ENCODE measurements around the gene GRIN2A.

Gene GRIN2A

DNA sequence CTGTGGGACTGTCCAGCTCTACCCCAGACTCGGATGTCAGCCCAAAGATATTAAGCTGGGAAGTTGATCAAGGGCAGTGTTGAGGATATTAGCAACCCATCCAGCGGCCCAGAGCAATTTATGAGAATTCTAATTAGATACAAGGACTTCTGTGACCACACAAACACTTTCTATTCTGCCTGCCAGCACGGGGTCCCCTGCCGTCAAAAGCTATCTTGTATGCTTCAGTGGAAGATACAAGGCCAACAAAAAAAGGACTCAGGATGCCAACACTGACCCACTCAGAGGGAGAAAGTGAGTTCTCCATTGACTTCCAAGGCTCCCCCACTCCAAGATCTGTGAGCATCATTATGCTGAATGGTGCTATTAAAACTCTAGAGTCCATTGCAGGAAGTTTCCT, 390.7 kb downstream of the GRIN2A start:
- in situ Hi-C loops (cut with MboI; ENCODE audit: low sequenced_read_pairs) = no loop called here

DNA sequence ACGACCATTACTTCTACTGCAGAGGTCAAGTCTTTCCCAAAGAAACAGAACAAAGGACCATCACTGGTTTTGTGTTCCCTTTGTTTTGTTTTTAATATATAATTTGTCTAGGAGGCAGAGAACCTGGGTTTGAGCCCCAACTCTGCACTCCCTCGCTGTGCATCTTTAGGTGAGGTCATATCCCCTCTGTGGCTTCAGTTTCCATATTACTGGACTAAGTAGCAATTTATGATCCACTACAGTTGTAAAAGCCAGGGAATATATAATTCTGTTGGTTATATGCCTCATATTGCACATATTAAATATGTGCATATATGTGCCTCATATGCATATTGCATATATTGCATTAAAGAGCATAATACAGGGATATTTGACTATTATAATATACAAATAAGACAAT, 392.0 kb downstream of the GRIN2A start:
- in situ Hi-C loops (cut with MboI; ENCODE audit: low sequenced_read_pairs) = no loop called here

DNA sequence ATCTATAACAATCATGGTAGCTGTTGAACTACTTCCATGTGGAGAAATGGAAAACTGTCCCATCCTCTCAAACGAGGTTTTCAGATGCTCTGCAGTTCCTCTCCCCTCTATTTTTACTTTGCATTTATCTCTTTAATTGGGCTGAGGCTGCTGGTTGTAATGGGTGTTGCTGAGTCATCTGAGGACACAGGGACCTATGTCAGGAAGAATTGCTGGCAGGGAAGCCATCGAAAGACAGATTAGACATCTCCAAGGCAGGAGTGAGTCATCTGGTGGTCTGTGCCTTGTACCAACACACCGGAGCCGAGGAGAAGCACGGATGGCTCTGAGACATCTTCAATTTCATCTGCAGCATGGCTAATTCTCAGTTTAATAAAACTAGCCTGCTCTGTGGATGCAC, 394.5 kb downstream of the GRIN2A start:
- in situ Hi-C loops (cut with MboI; ENCODE audit: low sequenced_read_pairs) = no loop called here

DNA sequence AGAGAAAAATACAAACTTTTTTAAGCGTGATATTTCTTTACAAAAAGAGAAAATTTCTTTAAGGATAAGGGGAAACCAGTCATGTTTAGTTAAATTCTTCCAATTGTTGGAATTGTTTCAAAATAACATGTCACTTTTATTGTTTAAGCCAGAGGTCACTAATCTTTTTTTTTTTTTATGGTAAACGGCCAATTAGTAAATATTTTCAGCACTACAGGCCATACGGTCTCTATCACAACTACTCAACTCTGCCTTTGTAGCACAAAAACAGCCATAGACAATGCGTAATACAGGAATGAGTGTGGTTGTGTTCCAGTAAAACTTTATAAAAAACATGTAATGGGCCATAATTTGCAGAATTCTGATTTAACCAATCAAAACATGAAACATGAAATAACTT, 401.4 kb downstream of the GRIN2A start:
- in situ Hi-C loops (cut with MboI; ENCODE audit: low sequenced_read_pairs) = no loop called here

DNA sequence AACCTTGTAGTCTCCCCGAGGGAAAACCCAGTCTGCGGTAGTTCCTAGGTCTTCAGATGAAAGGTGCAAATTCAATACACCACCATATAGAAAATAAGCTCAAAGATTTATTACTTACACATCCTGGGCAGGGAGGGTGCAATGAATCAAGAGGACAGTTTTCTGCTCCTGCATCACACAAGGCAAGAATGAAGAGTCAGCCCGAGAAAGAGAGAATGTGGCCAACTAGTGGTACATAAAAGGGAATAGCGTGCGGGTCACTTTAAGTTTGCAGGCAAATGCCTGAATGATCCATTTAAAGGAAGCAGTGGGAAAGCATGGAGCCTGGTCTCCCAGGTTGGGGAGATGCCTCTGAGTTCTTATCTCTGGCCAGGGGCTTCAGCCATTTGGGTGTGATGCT, 403.4 kb downstream of the GRIN2A start:
- in situ Hi-C loops (cut with MboI; ENCODE audit: low sequenced_read_pairs) = no loop called here

DNA sequence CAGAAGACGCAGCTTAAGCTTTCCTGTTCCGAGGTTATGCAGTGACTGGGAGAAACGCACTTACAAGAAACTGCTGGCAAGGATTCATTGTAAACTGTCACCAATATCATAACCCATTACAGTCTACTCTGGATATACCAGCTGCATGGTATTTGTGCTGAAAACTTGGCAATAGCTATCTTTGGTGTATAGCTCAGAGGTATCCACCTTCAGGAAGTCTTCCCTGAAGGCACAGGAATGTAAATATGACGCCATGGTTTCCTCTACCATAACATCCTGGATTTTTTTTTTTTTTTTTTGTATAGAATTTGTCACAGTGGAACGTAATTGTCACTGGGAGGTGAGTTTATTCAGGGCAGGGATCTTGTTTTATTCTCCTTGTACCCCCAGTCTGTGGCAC, 406.2 kb downstream of the GRIN2A start:
- in situ Hi-C loops (cut with MboI; ENCODE audit: low sequenced_read_pairs) = no loop called here

DNA sequence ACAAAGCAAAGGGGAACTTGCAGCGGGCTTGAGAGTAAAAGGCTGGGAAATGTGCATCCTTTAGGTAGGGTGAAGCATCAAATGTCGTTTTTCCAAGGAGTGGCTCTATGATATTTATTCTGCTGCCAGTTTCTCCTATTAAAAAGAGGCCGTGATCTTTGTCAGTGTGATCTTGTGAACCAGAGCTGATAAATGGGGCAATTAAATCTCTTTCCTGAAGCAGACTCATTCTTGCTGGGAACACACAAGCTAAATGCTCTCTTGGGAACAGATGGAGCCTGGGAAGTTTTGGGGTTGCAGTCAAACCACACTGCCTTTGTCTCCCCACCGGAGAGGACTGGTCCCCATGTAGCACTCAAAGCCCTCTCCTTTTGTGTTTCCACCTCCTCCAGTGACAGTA, 408.9 kb downstream of the GRIN2A start:
- in situ Hi-C loops (cut with MboI; ENCODE audit: low sequenced_read_pairs) = no loop called here

DNA sequence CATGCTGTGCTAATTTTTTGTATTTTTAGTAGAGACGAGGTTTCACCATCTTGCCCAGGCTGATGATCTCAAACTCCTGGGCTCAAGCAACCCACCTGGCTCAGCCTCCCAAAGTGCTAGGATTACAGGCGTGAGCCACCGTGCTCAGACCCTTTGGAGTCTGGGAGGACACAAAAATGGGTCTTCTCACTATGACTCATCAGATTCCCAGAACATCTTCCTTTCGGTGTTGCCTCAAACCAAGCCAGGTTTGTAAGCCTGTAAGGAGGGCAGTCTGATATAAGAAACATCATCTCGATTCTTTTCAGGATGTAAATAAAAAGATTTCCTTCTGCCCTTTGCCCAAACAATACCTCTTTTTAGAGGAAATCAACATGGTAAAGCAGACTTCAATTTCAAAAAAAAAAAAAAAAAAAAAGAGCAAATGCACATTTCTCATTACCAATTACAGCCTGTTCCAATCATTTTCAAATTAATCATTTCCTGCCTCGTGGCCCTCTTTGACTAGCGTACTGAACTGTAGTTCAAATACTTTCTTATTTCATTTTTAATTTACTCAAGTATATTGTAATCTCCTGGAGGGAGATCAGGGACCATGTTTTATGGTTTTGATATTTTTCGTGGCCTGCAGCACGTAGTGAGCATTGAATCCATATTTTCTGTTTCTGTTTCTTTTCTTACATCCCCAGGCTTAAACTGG, 409.6 kb downstream of the GRIN2A start:
- in situ Hi-C loops (cut with MboI; ENCODE audit: low sequenced_read_pairs) = no loop called here

DNA sequence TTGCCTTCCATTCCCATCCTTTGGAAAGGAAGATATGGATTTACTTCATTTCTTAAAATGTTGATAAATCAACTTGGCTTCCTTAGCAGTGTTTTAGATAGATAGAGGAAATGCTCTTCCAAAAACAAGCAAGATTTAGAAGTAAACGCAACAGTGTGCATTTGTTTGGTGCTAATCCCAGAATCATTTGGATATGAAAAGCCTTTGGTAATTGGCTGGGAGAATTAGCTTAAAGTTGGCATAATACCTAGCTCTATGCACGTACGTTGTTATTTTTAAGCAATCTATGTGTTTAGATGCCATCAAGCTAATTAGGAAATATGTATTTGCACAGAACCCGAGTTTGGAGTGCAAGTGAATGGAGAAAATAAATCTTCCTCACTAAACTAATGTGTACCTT, 415.3 kb downstream of the GRIN2A start:
- in situ Hi-C loops (cut with MboI; ENCODE audit: low sequenced_read_pairs) = no loop called here

DNA sequence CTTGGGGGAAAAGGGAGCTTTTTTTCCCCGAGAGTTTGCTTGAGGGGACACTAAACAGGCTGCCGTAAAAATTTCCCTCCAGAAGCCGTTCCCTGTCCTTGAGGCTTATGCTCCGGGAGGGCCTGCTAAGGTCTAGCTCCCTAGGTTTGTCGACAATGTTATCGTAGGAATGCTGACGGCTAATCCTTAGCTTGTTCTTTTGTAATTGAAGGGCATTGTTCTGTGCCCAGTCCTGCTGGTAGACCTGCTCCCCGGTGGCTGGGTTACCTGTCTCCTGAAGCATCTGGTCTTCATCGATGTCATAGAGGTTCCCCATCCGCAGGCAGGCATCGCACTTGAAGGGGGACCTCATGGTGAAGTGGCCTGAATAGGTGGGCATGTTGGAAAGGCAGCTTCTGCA, 418.7 kb downstream of the GRIN2A start:
- in situ Hi-C loops (cut with MboI; ENCODE audit: low sequenced_read_pairs) = no loop called here

DNA sequence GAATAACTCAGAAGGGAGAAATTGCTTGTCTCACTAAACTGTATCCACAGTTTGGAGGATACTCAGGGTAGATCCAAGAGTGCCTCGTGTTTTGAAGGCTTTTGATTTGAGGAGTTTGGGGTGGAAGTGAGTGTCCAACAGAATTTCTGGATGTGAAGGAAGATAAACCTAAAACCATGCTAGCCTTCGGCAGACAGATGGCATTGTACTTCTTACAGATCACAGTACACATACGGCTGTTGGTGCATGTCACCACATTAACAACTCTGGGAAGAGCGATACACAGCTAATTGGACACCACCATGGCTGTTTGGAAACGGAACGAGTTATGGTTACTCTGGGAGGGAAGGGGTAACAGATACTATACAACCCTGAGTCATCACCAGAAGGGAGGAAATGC, 420.4 kb downstream of the GRIN2A start:
- in situ Hi-C loops (cut with MboI; ENCODE audit: low sequenced_read_pairs) = no loop called here

DNA sequence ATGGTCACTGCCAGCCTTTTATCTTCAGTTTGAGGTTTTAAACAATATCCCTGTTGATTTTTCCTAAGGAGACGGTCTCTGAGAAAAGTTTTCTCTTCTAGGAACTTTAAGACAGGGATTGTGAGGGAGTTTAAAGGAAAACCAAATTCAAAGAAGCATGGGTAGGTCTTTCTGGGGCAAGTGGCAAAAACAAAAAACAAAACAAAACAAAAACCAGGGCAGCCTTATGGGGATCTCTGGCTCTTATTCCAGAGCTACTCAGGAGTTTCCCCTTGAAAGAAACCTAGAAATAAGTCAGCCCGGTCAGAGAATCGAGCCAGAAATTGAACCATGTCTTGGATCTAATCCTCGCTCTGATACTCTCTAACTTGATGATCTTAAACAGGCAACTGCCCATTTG, 424.5 kb downstream of the GRIN2A start:
- in situ Hi-C loops (cut with MboI; ENCODE audit: low sequenced_read_pairs) = no loop called here

DNA sequence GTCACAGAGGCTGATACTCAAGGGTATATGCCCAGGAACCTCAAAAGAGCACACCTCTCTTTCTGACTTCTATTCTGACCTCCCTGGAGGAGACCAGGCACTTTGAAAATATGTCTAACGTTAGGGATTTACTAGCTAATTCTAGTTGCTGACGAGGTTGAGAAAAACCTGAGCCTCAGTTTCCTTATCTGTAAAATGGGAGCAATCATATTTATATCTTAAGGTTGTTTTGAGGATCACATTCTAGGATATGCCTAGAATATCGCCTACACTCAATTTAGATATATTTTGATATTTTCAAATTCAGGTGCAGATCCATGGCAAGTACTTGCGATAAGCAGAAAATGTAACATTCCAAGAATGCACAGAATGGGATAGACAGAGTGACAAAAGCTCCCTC, 425.8 kb downstream of the GRIN2A start:
- in situ Hi-C loops (cut with MboI; ENCODE audit: low sequenced_read_pairs) = no loop called here

DNA sequence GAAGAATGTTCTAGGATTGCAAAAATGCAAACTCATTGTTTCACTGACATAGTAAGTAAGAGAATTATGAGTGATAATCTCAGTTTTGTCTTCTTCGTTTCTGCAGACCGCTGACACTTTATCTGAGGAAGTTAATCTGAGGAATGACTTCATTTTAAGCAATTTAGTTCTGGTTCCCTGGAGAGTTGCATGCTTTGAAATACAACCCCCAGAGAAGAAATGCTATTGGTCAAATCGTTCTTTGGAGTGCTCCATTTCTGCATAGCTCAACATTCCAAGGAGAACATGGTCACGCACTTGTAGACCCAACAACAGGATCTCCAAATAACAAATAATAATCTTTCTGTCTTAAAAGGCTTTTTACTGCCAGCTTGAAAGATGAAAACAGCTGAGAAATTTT, 427.1 kb downstream of the GRIN2A start:
- in situ Hi-C loops (cut with MboI; ENCODE audit: low sequenced_read_pairs) = no loop called here

DNA sequence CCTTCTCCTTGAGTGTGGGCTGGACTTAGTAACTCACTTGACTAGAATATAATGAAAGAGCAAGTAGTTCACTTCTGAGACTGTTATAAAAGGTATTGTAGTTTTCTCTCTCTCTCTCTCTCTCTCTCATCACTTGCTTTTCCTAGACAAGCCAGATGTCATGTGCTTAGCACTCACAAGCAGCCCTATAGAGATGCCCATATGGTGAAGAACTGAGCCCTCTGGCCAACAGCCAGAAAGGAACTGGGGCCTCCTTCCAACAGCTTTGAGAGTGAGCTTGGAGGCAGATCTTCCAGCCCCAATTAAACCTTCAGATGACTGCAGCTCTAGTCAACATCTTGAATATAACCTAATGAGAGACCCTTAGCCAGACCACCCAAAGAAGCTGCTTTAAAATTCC, 440.5 kb downstream of the GRIN2A start:
- in situ Hi-C loops (cut with MboI; ENCODE audit: low sequenced_read_pairs) = no loop called here

DNA sequence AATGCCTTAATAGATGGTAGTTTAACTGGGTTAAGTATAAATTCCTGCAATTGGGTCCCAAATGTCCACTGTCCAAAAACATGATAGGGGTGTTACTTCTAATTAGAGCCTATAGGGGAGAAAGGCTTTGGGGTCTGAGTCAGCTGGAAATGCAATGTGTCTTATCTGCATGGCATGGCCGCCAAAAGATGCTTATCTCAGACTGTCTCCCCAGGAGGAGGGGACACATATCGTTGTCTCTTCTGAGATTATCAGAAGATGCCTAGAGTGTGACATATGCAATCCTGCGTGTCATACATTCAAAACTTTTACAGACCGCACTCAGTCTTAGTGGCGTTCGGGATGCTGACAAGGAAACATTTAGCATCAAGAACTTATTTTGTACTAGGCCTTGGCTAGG, 442.9 kb downstream of the GRIN2A start:
- in situ Hi-C loops (cut with MboI; ENCODE audit: low sequenced_read_pairs) = no loop called here

DNA sequence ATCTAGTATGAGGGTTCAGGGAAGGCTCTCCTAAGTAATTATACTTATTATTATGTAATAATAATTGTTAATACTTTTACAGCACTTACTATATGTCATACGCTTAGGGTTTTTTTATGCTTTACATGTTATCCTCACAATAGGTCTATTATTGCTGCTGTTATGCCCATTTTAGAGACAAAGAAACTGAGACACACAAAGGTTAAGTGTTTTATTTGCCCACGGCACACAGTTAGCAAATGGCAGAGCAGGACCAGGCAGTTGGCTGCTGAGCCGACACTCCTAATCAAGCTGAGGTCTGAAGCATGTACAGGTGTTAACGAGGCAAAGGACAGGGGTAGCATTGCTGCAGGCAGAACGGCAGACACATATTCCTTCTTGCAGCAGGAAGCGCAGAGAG, 443.5 kb downstream of the GRIN2A start:
- in situ Hi-C loops (cut with MboI; ENCODE audit: low sequenced_read_pairs) = no loop called here

DNA sequence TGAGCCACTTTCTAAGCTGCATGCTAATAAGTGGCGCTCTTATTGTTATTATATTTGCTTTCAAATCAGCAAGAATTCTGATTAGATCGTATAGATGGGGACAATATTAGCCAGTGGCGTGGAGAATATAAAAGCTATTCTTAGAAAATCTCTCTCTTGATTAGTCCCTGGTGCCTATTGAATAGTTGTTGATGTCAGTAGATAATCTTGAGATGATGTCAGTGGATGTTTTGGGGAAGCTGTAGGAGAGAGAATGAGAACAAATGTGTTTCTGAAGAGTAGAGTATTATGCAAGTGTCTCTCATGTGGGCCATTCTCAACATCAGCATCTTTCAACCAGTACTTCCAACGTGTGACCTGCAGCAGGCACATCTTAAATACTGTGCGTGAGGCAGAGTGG, 445.7 kb downstream of the GRIN2A start:
- in situ Hi-C loops (cut with MboI; ENCODE audit: low sequenced_read_pairs) = no loop called here

DNA sequence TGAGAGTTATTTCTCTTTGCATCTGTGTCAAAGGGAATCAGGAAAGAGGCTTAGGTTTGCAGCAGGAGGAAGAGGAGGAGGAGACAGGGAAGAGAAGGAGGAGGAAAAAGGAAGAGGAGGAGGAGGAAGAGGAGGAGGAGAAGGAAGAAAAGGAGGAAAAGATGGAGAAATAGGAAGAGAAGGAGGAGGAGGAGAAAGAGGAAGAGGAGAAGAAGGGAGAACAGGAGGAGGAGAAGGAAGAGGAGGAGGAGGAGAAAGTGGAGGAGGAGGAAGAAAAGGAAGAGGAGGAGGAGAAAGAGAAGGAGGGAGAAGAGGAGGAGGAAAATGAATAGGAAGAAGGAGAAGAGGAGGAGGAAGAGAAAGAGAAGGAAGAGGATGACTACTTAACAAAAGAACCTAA, 459.1 kb downstream of the GRIN2A start:
- in situ Hi-C loops (cut with MboI; ENCODE audit: low sequenced_read_pairs) = no loop called here

DNA sequence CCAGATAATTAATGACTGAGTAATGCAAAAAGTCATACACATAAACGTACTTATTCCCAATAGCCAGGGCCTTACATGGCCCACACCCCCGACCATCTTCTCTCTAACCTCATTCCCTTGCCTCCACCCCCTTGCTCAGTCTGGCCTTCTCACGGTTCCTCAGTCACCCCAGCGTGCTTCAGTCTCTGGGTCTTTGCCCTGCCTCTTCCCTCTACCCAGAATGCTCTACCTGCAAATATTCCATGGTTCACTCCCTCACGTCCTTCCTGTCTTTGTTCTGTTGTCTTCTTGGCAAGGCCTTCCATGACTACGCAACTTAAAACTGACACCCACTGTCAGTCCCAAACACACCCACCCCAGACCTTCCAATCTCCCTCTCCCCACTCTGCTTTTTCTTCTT, 468.3 kb downstream of the GRIN2A start:
- in situ Hi-C loops (cut with MboI; ENCODE audit: low sequenced_read_pairs) = no loop called here

DNA sequence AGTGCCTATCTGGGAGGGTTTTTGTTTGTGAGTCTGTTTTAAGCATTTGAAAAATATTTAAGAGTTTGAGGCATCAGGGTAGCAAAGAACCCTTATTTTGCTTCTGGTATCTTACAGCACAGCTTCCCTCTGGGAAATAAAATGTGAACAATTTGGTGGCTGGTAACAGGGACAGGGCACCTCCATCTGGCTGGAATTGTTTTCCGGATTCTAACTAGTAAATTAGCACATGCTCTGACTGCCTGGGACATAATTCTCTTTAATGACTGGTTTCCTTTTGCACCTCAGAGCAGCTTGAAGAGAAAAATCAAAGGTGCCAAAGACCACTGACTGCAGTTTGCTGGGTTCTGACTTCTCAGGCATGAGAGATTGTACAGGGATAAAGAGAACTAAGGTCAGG, 469.1 kb downstream of the GRIN2A start:
- in situ Hi-C loops (cut with MboI; ENCODE audit: low sequenced_read_pairs) = no loop called here

DNA sequence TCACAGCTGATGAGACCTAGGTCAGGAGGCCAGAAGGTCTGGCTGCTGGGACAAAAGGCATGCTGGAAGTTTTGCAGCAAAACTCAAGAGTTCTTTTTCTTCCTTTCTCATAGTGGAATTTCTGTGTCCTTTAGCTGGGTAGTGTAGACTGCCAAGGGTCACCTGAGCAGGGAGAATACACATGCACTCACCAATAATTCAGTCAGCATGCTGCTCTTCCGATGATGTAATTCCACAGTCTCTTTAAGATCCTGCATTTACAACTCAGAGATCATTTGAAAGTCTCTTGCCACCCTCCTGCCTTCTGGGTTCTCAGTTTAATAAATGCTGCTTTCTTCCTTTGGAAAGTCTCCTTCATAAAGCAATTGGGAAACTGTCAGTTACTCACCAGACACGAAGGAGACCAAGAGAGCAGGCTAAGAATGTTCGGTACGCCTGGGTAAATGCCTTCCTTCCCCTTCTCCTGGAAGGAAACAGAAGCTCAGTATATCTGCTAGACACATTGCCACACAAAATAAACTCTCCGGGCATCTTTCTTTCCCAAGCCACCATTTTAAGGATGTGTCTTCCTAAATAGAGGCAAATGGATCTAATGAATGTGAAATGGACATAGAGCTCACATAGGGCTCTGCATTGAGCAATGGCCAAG, 473.1 kb downstream of the GRIN2A start:
- in situ Hi-C loops (cut with MboI; ENCODE audit: low sequenced_read_pairs) = no loop called here

DNA sequence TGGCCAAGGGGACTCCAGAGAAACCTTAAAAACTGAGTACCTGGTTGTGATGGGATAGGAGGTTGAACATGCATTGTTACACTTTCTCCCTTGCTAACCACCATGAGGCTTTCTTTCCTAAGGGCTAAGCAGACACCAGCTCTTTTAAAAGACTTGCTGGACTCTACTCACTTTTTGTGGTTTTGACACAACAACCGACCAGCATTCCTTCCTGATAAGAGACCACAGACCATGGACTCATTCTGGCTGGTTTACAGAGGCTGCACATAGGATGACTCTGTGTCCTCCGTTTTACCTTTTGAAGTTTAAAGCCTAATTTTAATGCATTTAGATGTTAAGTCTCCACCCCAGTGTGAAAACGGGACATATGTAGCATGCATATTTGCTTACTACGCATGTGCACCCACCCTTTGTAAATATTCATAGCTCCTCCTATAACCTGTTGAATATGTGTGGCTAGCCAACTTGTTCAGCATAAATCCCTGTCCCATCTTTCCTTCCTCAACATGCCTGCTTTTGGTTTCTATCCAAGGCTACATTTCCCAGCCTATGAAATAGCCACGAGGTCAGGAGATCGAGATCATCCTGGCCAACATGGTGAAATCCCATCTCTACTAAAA, 475.9 kb downstream of the GRIN2A start:
- in situ Hi-C loops (cut with MboI; ENCODE audit: low sequenced_read_pairs) = no loop called here

Measured in HL-60/S4 treated with phorbol 12-myristate 13-acetate at 8.2 ng/mL for 4 days and 3 days (cell line).